ENCODE results near the gene FMO5.
"Not testable (repeated sequence)": the region's sequence is repeated elsewhere in the genome, so short reads cannot be mapped to it uniquely, and the experiment has no call there.

Gene FMO5

DNA sequence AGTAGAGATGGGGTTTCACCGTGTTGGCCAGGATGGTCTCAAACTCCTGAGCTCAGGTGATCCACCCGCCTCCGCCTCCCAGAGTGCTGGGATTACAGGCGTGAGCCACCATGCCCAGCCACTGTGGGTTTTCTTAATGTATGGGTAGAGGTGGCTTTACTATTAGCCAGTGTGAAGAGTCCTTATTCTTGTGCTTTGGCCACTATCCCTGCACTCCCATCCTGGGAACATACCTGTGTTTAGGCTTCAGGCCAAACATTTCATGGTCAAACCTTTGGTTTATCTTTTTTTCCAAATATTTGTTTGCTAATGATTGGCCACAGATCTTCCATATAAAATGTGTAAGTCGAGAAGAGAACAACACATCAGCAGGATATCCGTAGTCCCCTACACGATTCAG lies 16.5 kb downstream of the FMO5 start:
- DNase-seq (ENCODE audit: low read depth in 2 of 2): no peak

- no peak for DNase-seq (ENCODE audit: low read depth in 2 of 2)
Measured at GRCh38 chr1:147207192-147207591, 17.9 kb downstream of the FMO5 start.

- no peak for DNase-seq (ENCODE audit: low read depth in 2 of 2)
Measured at GRCh38 chr1:147204080-147204479, 21.1 kb downstream of the FMO5 start.

DNA sequence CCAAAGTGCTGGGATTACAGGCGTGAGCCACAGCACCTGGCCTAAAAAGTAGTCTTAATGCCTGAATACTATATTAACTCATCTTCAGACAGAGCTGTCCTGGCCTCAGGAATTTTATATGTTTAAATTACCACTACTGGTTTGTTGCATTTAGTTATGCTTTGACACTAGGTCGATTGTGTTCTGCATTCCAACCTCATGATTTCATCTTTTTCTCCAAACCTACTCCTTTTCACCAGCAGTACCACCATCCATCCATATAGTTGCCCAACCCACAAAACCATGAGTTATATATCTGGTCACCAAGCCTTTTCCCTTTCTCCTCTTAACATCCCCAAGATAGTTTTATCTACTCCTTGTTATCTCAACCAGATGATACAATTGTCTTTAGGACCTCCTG lies 22.6 kb downstream of the FMO5 start:
- no peak for DNase-seq (ENCODE audit: low read depth in 2 of 2)

- no peak for DNase-seq (ENCODE audit: low read depth in 2 of 2)
Measured at GRCh38 chr1:147201786-147202185, 23.4 kb downstream of the FMO5 start.

- DNase-seq (ENCODE audit: low read depth in 2 of 2): no peak
Measured at GRCh38 chr1:147201276-147201675, 23.9 kb downstream of the FMO5 start.

DNA sequence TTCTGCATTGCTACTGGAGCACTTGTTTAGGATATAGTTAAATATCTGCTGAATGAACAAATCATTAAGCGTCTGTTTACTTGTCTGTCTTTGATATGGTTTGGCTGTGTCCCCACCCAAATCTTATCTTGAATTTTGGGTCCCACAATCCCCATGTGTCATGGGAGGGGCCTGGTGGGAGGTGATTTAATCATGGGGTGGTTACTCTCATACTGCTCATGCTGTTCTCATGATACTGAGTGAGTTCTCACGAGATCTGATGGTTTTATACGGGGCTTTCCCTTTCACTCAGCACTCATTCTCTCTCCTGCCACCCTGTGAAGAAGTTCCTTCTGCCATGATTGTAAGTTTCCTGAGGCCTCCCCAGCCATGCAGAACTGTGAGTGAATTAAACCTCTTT lies 27.8 kb downstream of the FMO5 start:
- DNase-seq (ENCODE audit: low read depth in 2 of 2): not testable (repeated sequence)

GRCh38 chr1:147189514-147189913 lies 35.6 kb downstream of the FMO5 start:
- no peak for DNase-seq (ENCODE audit: low read depth in 2 of 2)

DNA sequence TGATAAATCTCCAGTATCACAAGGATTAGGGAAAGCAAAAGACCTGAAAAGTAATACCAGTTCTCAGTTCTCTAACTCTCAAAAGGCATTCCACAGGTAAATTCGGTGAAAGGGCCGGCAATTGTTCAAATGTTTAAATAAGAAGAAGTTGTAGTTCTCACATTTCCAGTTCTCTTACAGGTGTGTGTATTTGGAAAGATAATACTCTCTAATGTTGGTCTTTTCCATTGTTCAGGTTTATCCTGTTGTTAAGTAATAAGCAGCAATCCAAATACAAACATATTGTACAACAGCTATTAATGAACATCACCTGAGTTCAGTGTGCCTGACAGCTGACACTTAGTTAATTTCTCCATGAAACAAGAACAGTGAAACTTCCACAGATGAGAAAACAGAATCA lies 39.7 kb downstream of the FMO5 start:
- DNase-seq (ENCODE audit: low read depth in 2 of 2): no peak

DNA sequence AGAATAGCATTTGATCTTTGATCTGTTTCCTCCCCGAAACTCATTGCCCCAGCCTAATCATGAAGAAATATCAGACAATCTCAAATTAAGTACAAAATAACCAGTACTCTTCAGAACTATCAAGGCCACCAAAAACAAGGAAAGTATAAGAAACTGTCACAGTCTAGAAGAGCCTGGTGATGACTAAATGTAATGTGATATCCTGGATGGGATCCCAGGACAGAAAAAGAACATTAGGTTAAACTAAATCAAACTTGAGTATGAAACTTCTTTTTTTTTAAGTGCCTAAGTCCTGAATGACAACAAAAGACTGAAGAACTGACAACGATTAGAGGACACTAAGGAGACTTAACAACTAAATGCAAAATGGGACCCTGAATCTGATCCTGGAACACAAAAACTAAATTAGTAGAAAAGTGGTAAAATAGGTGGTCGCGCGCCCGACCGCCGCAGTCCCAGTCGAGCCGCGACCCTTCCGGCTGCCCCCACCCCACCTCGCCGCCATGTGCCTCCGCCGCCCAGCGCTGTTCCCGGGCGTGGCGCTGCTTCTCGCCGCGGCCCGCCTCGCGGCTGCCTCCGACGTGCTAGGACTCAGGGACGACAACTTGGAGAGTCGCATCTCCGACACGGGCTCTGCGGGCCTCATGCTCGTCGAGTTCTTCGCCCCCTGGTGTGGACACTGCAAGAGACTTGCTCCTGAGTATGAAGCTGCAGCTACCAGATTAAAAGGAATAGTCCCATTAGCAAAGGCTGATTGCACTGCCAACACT lies 47.3 kb downstream of the FMO5 start:
- no peak for DNase-seq (ENCODE audit: low read depth in 2 of 2)

GRCh38 chr1:147172168-147173016 lies 52.7 kb downstream of the FMO5 start, which contains the start of gene PRKAB2:
Gene PRKAB2, minus strand, starts transcription at chr1:147172470. Its CDS starts 326 bp downstream, at chr1:147172144.
- DNase-seq (ENCODE audit: low read depth in 2 of 2): peak; percentile 75 to 85

DNA sequence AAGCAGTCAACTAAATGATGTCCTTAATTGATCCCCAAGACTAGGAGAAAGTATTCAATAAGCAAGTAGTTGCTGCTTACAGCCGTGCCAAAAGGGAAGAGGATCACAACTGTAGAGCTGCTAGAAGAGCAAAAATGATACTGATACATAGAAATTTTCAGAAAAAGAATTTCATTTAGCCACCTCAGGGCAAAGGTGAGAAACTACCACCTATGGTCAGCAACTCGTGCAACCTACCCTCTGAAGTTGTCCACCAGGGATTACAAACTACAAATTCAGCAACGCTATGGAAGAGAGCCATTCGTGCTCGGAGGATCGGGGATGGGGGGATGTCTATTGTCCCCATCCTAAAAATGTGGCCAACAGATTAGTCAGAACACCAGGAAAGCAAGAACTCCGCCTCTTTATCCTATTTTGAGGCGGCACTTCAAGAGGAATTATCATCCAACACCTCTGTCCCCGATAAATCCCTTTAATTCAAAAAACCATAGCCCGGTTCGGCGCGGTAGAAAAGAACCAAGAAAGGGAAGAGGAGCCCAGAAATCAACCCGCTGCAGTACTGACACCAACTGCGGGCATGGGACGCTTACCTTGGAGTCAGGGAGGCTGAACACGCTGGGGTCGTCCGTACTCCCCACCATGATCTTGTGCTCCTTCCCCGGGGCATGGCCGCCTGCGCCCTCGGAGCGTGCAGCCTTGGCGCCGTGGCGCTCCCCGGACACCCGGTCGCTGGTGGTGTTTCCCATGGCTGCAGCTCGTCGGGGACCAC lies 53.6 kb downstream of the FMO5 start:
- peak in 1 of 2 donors; percentile 3 for DNase-seq (ENCODE audit: low read depth in 2 of 2)

- no peak for DNase-seq (ENCODE audit: low read depth in 2 of 2)
Measured at GRCh38 chr1:147169840-147170674, 55.1 kb downstream of the FMO5 start.

- no peak for DNase-seq (ENCODE audit: low read depth in 2 of 2)
Measured at GRCh38 chr1:147169171-147169570, 56.0 kb downstream of the FMO5 start.

- DNase-seq (ENCODE audit: low read depth in 2 of 2): no peak
Measured at GRCh38 chr1:147168626-147169058, 56.5 kb downstream of the FMO5 start.

GRCh38 chr1:147167365-147167764 lies 57.8 kb downstream of the FMO5 start:
- no peak for DNase-seq (ENCODE audit: low read depth in 2 of 2)

DNA sequence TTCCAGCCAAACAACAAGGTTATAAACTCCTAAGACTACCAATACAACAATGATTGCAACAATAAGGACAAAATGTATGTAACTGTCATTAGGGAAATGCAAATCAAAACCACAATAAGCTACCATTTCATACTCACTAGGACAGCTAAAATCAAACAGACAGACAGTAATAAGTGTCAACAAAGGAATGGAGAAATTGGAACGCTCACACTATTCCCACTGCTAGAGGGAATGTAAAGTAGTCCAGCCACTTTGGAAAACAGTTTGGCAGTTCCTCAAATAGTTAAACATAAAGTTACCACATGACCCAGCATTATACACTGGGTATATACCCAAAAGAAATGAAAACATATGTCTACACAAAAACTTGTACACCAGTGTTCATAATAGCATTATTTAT lies 62.1 kb downstream of the FMO5 start:
- DNase-seq (ENCODE audit: low read depth in 2 of 2): no peak

DNA sequence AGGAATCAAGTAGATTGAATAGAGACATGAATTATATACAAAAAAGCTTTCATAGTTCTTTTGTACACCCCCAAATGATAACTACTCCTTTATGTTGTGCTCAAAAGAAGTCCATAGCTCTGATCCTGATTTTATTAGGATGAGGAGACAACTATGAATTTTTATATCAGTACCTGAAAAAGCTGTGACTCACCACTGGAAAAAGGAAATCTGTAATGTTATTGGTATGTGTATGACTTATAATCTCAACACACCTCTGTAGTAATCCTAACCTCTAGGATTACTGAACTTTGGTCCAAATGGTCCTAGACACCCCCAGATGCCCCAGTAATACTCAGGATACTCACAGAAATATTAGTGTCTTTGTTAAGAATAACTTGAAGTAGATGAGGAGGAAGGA lies 63.0 kb downstream of the FMO5 start:
- no peak for DNase-seq (ENCODE audit: low read depth in 2 of 2)

DNA sequence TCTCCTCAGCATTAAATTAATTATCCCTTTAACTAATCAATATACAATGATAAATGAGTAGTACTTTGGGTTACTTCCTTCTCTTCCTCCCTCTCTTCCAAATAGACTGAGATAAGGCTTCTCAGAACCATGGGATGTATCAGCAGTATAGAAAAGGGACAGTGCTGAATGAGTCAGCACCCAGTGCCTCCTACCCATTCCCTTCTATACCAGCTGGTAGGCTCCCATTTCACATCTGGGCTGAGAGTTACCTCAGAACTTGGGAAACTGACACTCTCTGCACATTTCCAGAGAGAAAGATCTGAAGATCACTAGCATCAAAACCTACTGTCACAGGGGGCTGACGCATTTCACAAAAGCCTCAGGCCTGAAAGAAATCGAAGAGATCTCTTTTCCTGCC lies 68.0 kb downstream of the FMO5 start:
- not testable (repeated sequence) for DNase-seq (ENCODE audit: low read depth in 2 of 2)

DNA sequence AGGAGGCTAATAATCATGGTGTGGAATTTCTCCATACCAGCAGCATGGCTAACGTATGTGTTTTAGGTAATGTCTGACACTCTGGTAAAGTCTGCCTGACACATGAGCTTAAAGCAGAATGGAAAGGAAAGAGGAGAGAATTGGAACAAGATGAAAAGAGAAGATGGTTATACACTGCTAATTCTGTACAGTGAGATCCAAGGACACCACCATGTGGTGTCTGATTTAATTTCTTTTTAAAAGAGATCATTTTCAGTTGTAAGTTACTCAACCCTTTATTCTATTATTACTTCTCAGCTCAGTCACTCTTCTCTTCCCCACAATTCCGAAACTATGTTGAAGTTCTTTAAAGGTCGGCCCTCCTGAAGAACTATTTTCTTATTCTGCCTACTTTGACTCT lies 68.5 kb downstream of the FMO5 start:
- no peak for DNase-seq (ENCODE audit: low read depth in 2 of 2)

DNA sequence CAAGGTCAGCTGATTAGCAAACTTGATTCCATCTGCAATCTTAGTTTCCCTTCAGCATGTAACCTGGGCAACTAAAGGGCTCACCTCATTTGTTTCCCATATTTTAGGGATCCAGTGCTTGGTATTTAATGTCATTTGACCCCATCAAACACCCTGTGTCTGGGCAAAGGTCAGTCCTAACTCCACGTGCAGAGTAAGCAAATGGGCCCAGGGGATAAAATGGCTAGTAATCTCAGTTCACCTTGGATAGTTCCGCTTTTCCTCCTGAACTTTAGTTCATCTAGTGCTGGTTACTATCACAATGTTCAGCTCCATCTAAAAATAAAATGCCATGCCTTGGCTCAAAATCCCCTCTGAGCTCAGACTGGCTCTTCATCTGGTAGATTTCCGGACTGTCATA lies 72.4 kb downstream of the FMO5 start:
- DNase-seq (ENCODE audit: low read depth in 2 of 2): no peak

Data from stimulated activated CD8-positive, alpha-beta memory T cell treated with anti-CD3 and anti-CD28 coated beads, Interleukin-7, amount 100 ng/mL, for 4 hours (primary cell).